T-helper 2 cell treated with Interferon-gamma antibody and Interleukin-4, amounts not matched to agents 5 μg/mL and 100 μg/mL, for 36 hours (primary cell): ENCODE data around the gene RAB31.

Source experiments
- DNase-seq: peaks from one replicate; pipeline ENCODE4 v3.0.0; 2021; ENCODE audit warnings: low spot score
- H3K27ac Mint-ChIP-seq: one replicate; pipeline ENCODE4 v1.8.0; 2021; ENCODE audit warnings: mild to moderate bottlenecking, mixed read lengths
- H3K27me3 Mint-ChIP-seq: one replicate; pipeline ENCODE4 v1.8.0; 2021; ENCODE audit warnings: low read depth, mixed read lengths
- H3K36me3 Mint-ChIP-seq: one replicate; pipeline ENCODE4 v1.8.0; 2021; ENCODE audit warnings: low read depth, mixed read lengths
- H3K4me1 Mint-ChIP-seq: one replicate; pipeline ENCODE4 v1.8.0; 2021; ENCODE audit warnings: low read depth, mixed read lengths
- H3K4me3 Mint-ChIP-seq: one replicate; pipeline ENCODE4 v1.8.0; 2022; ENCODE audit warnings: mild to moderate bottlenecking, moderate library complexity, mixed read lengths
- H3K9me3 Mint-ChIP-seq: one replicate; pipeline ENCODE4 v1.8.0; 2021; ENCODE audit warnings: mixed read lengths

The RAB31 gene

DNA sequence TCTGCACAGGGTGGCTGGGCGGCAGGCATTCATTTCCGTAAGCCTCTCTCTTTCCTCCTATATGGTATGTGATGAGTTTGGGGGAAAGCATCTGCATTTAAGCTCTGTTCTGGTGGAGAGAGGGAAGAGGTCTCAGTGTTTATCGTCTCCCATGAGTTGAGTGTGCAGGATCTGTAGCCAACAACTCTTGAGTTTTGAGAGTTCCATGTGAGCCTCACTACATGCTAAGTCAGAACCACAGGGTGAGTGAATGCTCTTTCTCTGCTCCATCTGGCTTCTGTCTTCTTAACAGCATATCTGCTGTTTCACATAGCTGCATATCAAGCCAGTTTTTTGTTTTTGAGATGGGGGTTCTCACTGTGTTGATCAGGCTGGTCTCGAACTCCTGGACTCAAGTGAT lies 22.7 kb downstream of the RAB31 start:
- H3K27me3 Mint-ChIP-seq = peaks cover 25% of the 10 kb centered on the region
- no peak overlapping the region for H3K4me3 Mint-ChIP-seq
- no peak overlapping the region for H3K27ac Mint-ChIP-seq
- peaks cover 14% of the 10 kb centered on the region for H3K4me1 Mint-ChIP-seq
- no peaks in the 10 kb centered on the region for H3K36me3 Mint-ChIP-seq
- no peak for DNase-seq
- no peaks in the 10 kb centered on the region for H3K9me3 Mint-ChIP-seq

DNA sequence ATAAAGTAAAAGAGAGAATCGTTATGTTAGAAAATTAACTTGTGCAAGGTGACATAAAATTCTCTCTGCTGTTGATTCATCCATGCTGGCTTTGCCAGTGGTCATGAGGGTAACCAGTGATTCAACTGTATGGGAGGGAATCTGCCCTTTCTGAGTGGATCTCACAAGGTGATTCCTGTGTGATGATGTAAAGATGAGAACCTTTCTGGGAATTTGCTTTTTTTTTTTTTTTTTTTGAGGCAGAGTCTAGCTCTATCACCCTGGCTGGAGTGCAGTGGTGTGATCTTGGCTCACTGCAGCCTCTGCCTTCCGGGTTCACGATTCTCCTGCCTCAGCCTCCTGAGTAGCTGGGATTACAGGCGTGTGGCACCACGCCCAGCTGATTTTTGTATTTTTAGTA lies 23.3 kb downstream of the RAB31 start:
- Mint-ChIP-seq H3K27ac (no peak overlapping the region), H3K4me1 (peaks cover 14% of the 10 kb centered on the region)
- no peak for DNase-seq

DNA sequence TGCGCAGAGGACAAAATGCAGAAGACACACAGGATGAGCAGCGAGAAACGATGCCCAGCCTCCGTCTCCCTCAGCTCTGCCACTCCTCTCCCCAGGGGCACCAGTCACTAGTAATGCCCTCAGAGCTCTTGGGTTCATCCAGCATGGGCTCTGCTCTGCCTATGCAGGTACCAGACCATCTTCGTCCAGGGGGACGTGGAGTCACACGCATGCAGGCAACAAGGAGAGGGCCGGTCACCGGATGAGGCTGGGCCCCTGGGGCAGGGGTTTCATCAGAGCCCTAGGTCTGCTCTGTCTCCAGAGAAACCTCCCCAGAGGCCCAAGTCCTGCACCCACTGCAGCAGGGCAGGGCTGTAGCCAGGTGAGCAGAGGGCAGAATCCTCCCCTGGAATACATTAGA lies 23.9 kb downstream of the RAB31 start:
- Mint-ChIP-seq H3K4me1 (peaks cover 14% of the 10 kb centered on the region), H3K36me3 (no peaks in the 10 kb centered on the region), H3K4me3 (no peak overlapping the region), H3K27ac (no peak overlapping the region), H3K9me3 (no peaks in the 10 kb centered on the region), H3K27me3 (peaks cover 28% of the 10 kb centered on the region)
- no peak for DNase-seq

More for the DNA sequence above, 23.3 kb downstream of the RAB31 start:
- no peaks in the 10 kb centered on the region for H3K36me3 Mint-ChIP-seq
- H3K4me3 Mint-ChIP-seq = no peak overlapping the region
- no peaks in the 10 kb centered on the region for H3K9me3 Mint-ChIP-seq
- H3K27me3 Mint-ChIP-seq = peaks cover 29% of the 10 kb centered on the region

DNA sequence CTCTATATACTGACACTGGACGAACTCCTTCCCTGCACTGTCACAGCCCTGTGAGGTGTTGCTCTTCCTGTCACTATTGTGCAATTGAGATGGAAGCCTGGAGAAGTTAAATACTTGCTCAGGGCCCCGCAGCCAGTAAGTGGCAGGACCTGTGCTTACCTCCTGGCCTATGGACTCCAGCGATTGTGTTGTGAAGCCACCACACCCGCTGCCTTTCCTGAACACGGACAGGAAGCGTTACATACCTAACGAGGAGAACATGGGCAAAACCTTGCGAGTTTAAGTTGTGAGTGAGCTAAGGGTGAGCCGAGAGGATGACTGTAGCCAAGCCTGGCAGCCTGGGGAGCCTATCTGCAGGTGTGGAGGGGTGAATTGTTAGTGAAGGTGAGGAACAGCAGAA lies 26.1 kb downstream of the RAB31 start:
- no peaks in the 10 kb centered on the region for H3K9me3 Mint-ChIP-seq
- peaks cover 27% of the 10 kb centered on the region for H3K27me3 Mint-ChIP-seq
- H3K4me3 Mint-ChIP-seq = peak overlapping the region; percentile 34
- no peak overlapping the region for H3K27ac Mint-ChIP-seq
- H3K4me1 Mint-ChIP-seq = peaks cover 14% of the 10 kb centered on the region
- DNase-seq = no peak
- H3K36me3 Mint-ChIP-seq = no peaks in the 10 kb centered on the region

DNA sequence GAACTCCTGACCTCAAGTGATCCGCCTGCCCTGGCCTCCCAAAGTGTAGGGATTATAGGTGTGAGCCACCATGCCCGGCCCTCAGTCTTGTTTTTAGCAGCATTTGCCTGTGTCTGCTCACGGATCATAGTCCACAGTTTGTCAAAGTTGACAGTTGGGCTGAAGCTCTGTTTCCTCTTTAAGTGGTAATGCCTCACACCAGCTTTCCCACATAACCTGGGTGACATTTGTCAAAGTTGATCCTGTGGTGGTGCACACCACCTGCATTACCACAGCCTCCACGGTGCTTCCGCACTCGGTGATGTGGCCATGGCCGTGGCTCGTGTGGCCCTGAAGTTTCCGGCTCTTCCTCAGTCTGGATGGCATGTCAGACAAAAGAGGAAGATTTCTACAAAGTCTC lies 27.1 kb downstream of the RAB31 start:
- DNase-seq = no peak
- H3K36me3 Mint-ChIP-seq = no peaks in the 10 kb centered on the region
- H3K4me3 Mint-ChIP-seq = no peak overlapping the region
- H3K4me1 Mint-ChIP-seq = peaks cover 14% of the 10 kb centered on the region
- peaks cover 29% of the 10 kb centered on the region for H3K27me3 Mint-ChIP-seq
- H3K27ac Mint-ChIP-seq = no peak overlapping the region
- H3K9me3 Mint-ChIP-seq = no peaks in the 10 kb centered on the region

DNA sequence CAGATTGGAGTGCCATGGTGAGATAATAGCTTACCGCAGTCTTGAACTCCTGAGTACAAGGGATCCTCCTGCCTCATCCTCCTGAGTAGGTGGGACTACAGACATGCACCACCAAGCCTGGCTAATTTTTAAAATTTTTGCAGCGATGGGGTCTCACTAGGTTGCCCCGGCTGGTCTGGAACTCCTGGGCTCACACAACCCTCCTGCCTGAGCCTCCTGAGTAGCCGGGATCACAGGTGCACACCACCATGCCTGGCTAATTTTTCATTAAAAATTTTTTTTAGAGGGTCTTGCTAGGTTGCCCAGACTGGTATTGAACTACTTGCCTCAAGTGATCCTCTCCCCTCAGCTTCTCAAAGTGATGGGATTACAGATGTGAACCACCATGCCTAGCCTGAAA lies 27.8 kb downstream of the RAB31 start:
- H3K4me3 Mint-ChIP-seq = no peak overlapping the region
- H3K4me1 Mint-ChIP-seq = peaks cover 14% of the 10 kb centered on the region
- peaks cover 25% of the 10 kb centered on the region for H3K27me3 Mint-ChIP-seq
- H3K27ac Mint-ChIP-seq = no peak overlapping the region
- no peaks in the 10 kb centered on the region for H3K36me3 Mint-ChIP-seq
- no peaks in the 10 kb centered on the region for H3K9me3 Mint-ChIP-seq
- DNase-seq = no peak

DNA sequence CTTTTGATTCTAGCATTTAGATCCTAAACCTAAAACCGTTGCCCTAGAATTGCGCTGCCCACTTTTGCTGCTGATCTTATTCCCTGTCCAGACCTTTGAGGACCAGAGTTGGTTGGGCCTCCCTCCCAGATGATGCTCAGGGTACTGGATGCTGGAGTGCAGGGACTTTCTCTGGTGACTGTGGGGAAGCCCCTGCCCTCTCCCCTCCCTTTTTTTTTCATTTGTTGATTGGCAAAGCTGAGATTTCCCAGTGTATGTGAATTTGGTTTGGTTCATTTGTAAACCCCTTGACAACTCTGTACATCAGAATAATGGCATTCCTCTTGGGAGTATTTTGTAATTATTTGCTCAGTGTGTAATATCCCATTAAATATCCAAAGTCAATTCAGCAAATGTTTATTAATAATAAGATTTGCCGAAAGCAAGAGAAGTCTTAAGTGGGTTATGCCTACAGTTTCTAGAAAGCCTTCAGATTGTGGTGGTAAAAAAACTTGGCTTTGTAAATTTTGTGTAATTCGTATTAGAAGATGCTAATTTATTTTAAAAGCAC lies 28.3 kb downstream of the RAB31 start:
- H3K4me1 Mint-ChIP-seq = peaks cover 14% of the 10 kb centered on the region
- no peak overlapping the region for H3K4me3 Mint-ChIP-seq
- no peaks in the 10 kb centered on the region for H3K36me3 Mint-ChIP-seq
- H3K27me3 Mint-ChIP-seq = peaks cover 23% of the 10 kb centered on the region
- H3K27ac Mint-ChIP-seq = no peak overlapping the region
- H3K9me3 Mint-ChIP-seq = no peaks in the 10 kb centered on the region
- DNase-seq = no peak

DNA sequence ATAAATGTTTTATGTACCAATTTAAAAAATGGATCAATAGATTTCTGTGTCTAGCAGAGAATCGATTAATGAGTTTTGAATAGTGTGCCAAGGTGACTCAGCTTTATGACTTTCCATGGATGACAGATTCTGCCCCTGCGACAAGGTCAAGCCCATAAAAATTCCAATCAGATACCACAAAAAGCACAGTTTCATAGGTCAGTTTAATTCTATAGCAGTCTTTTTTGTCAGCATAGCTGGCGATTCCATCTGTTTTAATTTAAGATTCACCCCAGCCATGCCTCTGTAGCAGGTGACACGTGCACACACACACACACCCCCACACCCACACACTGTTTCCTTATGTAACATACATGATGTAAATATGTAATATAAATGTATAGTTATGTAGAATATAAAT lies 28.9 kb downstream of the RAB31 start:
- Mint-ChIP-seq H3K9me3 (no peaks in the 10 kb centered on the region), H3K4me3 (no peak overlapping the region), H3K27ac (no peak overlapping the region), H3K4me1 (peaks cover 14% of the 10 kb centered on the region), H3K27me3 (peaks cover 20% of the 10 kb centered on the region), H3K36me3 (no peaks in the 10 kb centered on the region)
- no peak for DNase-seq

DNA sequence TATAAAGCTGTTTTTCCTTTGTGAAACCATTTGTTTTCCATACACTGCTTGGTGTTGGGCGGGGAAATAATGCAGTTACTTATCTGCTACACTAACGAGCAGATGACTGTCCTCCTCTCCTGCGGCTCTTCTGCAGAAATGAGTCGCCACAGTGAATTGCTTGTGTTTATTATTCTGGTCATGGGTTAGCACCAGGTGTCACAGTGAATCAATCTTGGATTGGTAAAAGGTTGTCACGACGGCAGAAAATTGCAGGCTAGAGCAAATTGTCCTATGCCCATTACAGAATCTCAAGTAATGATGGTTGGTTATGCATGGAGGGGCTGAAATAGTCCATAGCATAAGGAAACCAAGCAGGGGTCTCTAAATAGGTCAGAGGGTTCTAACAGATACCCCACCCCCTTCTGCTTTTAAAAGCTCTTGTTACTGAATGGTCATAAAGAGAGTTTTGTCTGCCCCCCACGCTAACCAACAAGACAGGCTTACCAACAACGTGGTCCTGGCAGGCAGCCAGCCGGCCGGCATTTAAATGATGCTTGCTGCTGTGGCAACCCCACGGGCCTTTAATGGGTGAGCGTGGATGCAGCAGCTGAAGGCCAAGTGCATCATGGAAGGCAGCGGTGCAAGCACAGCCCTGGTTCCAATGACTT lies 29.5 kb downstream of the RAB31 start:
- peaks cover 14% of the 10 kb centered on the region for H3K4me1 Mint-ChIP-seq
- DNase-seq = no peak
- no peak overlapping the region for H3K27ac Mint-ChIP-seq
- no peaks in the 10 kb centered on the region for H3K9me3 Mint-ChIP-seq
- no peaks in the 10 kb centered on the region for H3K36me3 Mint-ChIP-seq
- peaks cover 23% of the 10 kb centered on the region for H3K27me3 Mint-ChIP-seq
- no peak overlapping the region for H3K4me3 Mint-ChIP-seq

DNA sequence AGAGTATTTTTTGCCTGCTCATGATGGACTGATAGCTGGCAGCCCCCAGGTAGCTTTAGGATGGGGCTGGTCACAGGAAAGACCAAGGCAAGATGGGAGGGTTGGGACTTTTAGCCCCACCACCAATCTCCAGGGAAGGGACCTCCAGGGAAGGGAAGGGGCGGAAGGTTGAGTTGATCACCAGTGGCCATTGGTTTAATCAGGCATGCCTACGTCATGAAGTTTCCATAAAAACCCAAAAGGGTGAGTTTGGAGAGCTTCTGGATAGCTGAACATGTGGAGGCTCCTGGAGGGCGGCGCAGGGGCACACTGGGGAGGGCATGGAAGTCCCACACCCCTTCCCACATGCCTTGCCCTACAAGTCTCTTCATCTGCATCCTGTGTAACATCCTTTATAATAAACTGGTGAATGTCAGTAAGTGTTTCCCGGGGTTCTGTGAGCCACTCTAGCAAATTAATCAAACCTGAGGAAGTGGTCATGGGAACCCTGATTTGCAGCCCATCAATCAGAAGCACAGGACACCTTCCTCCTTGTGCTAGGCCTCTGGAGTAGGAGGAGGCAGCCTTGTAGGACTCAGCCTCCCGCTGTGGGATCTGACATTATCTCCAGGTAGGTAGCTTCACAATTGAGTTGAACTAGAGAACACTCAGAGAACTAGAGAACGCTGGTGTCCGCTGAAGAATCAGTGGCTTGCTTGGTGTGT lies 30.3 kb downstream of the RAB31 start:
- Mint-ChIP-seq H3K9me3 (no peaks in the 10 kb centered on the region), H3K27ac (no peak overlapping the region), H3K36me3 (no peaks in the 10 kb centered on the region), H3K4me1 (peaks cover 14% of the 10 kb centered on the region), H3K27me3 (peaks cover 23% of the 10 kb centered on the region), H3K4me3 (no peak overlapping the region)
- DNase-seq = no peak

DNA sequence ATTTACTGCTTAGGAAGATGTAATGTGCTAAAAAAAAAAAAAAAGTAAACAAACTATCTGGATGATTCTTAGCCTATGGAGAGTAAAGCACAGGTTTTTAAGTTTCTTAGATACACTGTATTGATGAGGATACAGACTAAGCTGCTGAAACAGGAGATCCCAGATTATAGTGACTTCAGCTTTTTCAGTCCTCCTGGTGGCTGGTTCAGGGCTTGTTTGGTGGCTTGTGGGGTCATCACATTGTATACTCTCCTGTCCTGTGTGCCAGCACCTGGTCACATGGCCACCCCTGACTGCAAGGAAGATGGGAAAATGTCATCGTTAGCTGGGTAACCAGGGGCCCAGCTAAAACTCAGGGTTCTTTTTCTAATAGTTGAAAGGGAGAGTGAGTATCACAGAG lies 31.4 kb downstream of the RAB31 start:
- Mint-ChIP-seq H3K9me3 (no peaks in the 10 kb centered on the region), H3K27me3 (peaks cover 28% of the 10 kb centered on the region), H3K4me3 (no peak overlapping the region), H3K36me3 (no peaks in the 10 kb centered on the region), H3K27ac (no peak overlapping the region), H3K4me1 (peaks cover 9% of the 10 kb centered on the region)
- no peak for DNase-seq

DNA sequence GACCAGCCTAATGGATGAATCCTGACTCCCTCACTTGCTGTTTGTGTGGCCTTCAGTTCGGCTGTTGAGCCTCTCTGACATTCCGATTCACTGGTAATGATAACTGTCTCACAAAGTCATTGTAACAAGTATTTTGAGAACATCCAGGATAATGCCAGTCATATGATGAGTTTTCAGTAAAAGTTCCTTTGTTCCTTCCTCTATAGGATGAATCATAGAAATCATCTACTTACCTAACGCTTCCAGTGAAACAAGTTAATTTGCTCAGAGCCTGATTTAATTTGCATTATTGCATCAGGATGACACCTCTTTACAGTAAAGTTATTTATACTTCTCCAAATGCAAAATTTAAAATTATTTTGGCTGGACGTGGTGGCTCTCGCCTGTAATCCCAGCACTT lies 32.0 kb downstream of the RAB31 start:
- no peak overlapping the region for H3K27ac Mint-ChIP-seq
- H3K36me3 Mint-ChIP-seq = no peaks in the 10 kb centered on the region

DNA sequence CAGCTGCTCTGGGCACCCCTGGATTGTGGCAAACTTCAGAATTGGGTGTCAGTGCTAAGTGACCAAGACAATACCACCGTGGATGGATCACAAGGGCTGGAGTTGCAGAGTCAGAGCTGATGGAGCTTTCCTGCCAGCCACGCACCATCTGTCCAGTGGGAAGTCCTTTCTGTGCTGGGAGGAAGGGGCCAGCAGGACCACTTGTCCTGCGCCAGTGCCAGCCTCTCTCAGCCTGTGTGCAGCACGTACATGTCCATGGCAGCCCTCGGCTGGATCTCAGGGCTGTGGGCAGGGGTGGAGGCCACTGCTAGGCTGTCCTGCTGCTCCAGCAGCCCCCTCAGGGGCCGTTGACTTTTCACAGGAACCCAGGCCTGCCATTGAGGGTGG lies 33.3 kb downstream of the RAB31 start:
- H3K36me3 Mint-ChIP-seq = no peaks in the 10 kb centered on the region
- H3K27me3 Mint-ChIP-seq = peaks cover 39% of the 10 kb centered on the region
- no peak overlapping the region for H3K27ac Mint-ChIP-seq
- no peaks in the 10 kb centered on the region for H3K4me1 Mint-ChIP-seq
- H3K4me3 Mint-ChIP-seq = no peak overlapping the region
- DNase-seq = no peak
- H3K9me3 Mint-ChIP-seq = no peaks in the 10 kb centered on the region

More for the DNA sequence above, 32.0 kb downstream of the RAB31 start:
- peaks cover 6% of the 10 kb centered on the region for H3K4me1 Mint-ChIP-seq
- peaks cover 32% of the 10 kb centered on the region for H3K27me3 Mint-ChIP-seq
- no peaks in the 10 kb centered on the region for H3K9me3 Mint-ChIP-seq
- H3K4me3 Mint-ChIP-seq = no peak overlapping the region
- no peak for DNase-seq

DNA sequence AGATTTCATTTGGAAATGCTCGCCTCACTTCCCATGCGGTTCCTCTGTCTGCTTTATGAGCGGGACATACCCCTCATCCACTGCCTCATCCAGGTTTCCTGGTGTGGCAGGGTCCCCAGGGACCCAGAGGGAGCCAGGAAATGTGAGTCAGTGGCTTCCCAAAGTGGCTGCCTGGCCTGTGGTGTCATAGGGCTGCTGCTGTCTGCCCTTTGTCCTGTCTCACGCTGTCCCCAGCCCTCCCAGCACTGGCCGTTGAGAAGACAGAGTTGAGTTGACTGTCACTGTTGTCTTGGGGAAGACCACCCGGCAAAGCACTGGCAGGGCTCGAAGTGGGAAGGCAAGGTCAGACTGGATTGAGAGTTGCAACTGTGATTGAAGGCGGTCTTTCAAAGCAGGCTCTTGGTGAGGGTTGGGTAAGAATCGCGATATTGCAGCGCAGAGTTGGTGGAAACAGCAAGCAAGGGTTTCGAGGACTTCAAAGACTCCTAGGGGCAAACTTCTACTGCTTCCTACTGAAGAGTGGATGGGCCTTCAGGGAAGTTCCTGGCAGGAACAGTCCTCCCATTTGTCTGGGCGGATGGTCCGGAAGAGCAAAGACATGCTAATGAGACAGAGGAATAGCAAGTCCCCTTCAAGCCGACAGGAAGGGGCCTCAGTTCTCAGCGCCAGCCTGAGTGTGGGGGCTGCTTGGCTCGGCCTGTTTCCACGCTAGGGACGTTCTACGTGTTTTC lies 33.9 kb downstream of the RAB31 start:
- Mint-ChIP-seq H3K27me3 (peaks cover 41% of the 10 kb centered on the region), H3K4me1 (no peaks in the 10 kb centered on the region), H3K9me3 (no peaks in the 10 kb centered on the region), H3K36me3 (no peaks in the 10 kb centered on the region), H3K27ac (no peak overlapping the region), H3K4me3 (no peak overlapping the region)
- DNase-seq = no peak
